Measurements from ENCODE around the gene SPACA7.
A peak's percentile ranks its signal among the peaks of the same experiment; 100 is the strongest.
"Not testable (repeated sequence)": the region's sequence is repeated elsewhere in the genome, so short reads cannot be mapped to it uniquely, and the experiment has no call there.

Gene SPACA7

GRCh38 chr13:112424098-112424497, 47.9 kb downstream of the SPACA7 start:
- no peak for DNase-seq (ENCODE audit: low spot score)

- DNase-seq (ENCODE audit: low spot score), result no peak
Measured at GRCh38 chr13:112428704-112429103, 52.5 kb downstream of the SPACA7 start.

- no peak for DNase-seq (ENCODE audit: low spot score)
Measured at GRCh38 chr13:112431734-112432133, 55.6 kb downstream of the SPACA7 start.

- not testable (repeated sequence) for DNase-seq (ENCODE audit: low spot score)
Measured at GRCh38 chr13:112432734-112433133, 56.6 kb downstream of the SPACA7 start.

GRCh38 chr13:112433517-112433916, 57.4 kb downstream of the SPACA7 start:
- not testable (repeated sequence) for DNase-seq (ENCODE audit: low spot score)

GRCh38 chr13:112434032-112434431, 57.9 kb downstream of the SPACA7 start:
- no peak for DNase-seq (ENCODE audit: low spot score)

GRCh38 chr13:112434937-112435523, 58.9 kb downstream of the SPACA7 start:
- no peak for DNase-seq (ENCODE audit: low spot score)

GRCh38 chr13:112435973-112436372, 59.8 kb downstream of the SPACA7 start:
- DNase-seq (ENCODE audit: low spot score), result no peak

GRCh38 chr13:112438094-112438493, 61.9 kb downstream of the SPACA7 start:
- DNase-seq (ENCODE audit: low spot score), result no peak

- no peak for DNase-seq (ENCODE audit: low spot score)
Measured at GRCh38 chr13:112438515-112438914, 62.4 kb downstream of the SPACA7 start.

GRCh38 chr13:112441226-112441625, 65.1 kb downstream of the SPACA7 start:
- DNase-seq (ENCODE audit: low spot score), result no peak

GRCh38 chr13:112441779-112442310, 65.7 kb downstream of the SPACA7 start:
- no peak for DNase-seq (ENCODE audit: low spot score)

GRCh38 chr13:112442483-112443090, 66.4 kb downstream of the SPACA7 start:
- DNase-seq (ENCODE audit: low spot score), result no peak

- no peak for DNase-seq (ENCODE audit: low spot score)
Measured at GRCh38 chr13:112443191-112443994, 67.2 kb downstream of the SPACA7 start.

- DNase-seq (ENCODE audit: low spot score), result peak; percentile 55
Measured at GRCh38 chr13:112443995-112444311, 67.8 kb downstream of the SPACA7 start.

GRCh38 chr13:112444416-112445399, 68.6 kb downstream of the SPACA7 start:
- DNase-seq (ENCODE audit: low spot score), result no peak

- no peak for DNase-seq (ENCODE audit: low spot score)
Measured at GRCh38 chr13:112445411-112446271, 69.5 kb downstream of the SPACA7 start.

GRCh38 chr13:112446347-112446861, 70.2 kb downstream of the SPACA7 start:
- DNase-seq (ENCODE audit: low spot score), result no peak

- DNase-seq (ENCODE audit: low spot score), result no peak
Measured at GRCh38 chr13:112446867-112447266, 70.7 kb downstream of the SPACA7 start.

- no peak for DNase-seq (ENCODE audit: low spot score)
Measured at GRCh38 chr13:112447306-112447705, 71.2 kb downstream of the SPACA7 start.

Data from LoVo (cell line).